Lung (tissue), 12 donors: ENCODE data around the gene NUP188. TPM values are rescaled to one million over a fixed set of nuclear protein-coding genes. Genes with fewer than 3 reads are reported as not detected.

Experiments used
- ATAC-seq: fragments of 200-7000 bp; cut with Tn5 transposase; one replicate; pipeline ENCODE4 v1.9.1; 2020; ENCODE audit warnings: moderate number of reproducible peaks; ENCODE audit not compliant: insufficient read depth, low FRiP score
- DNase-seq, 3 donors: peaks; one replicate each; pipeline ENCODE4 v3.0.0-alpha.2; 2013 to 2017
- H3K27ac ChIP-seq, 2 donors: one replicate each; pipeline ENCODE4 v1.5.1; 2013; ENCODE audit warnings: mild to moderate bottlenecking in 2 of 2, moderate library complexity in 2 of 2, control low read depth in 1 of 2, inconsistent platforms in 1 of 2, low read depth in 1 of 2, low read length in 1 of 2
- H3K27me3 ChIP-seq, 3 donors: one replicate each; pipeline ENCODE4 v1.5.1; 2013; ENCODE audit warnings: low read length in 2 of 3; ENCODE audit not compliant: control insufficient read depth in 3 of 3, insufficient read depth in 3 of 3
- H3K36me3 ChIP-seq, 4 donors: one replicate each; pipeline ENCODE4 v1.5.1; 2013; ENCODE audit warnings: low read length in 4 of 4, mild to moderate bottlenecking in 1 of 4, moderate library complexity in 1 of 4; ENCODE audit not compliant: control insufficient read depth in 4 of 4, insufficient read depth in 4 of 4
- H3K4me1 ChIP-seq, 5 donors: one replicate each; pipeline ENCODE4 v1.5.1; 2013; ENCODE audit warnings: low read length in 5 of 5, mild to moderate bottlenecking in 2 of 5, moderate library complexity in 1 of 5; ENCODE audit not compliant: control insufficient read depth in 5 of 5, insufficient read depth in 5 of 5
- H3K4me3 ChIP-seq: one replicate; pipeline ENCODE4 v1.5.1; 2013; ENCODE audit warnings: mild to moderate bottlenecking, control low read depth, moderate library complexity
- H3K9ac ChIP-seq, 2 donors: one replicate each; pipeline ENCODE4 v1.5.1; 2013; ENCODE audit warnings: low read length in 2 of 2, control low read depth in 1 of 2; ENCODE audit not compliant: insufficient read depth in 1 of 2
- H3K9me3 ChIP-seq, 4 donors: one replicate each; pipeline ENCODE4 v1.5.1; 2013; ENCODE audit warnings: low read length in 3 of 4, mild to moderate bottlenecking in 1 of 4, moderate library complexity in 1 of 4; ENCODE audit not compliant: control insufficient read depth in 4 of 4, insufficient read depth in 3 of 4
- CTCF ChIP-seq: IDR thresholded peaks from 2 replicates; pipeline ENCODE4 v1.5.1; 2012; ENCODE audit warnings: mild to moderate bottlenecking; ENCODE audit errors: control extremely low read depth, extremely low read depth
- WGBS, 2 donors: extraction: QIAGEN DNeasy Blood & Tissue Kit; methylation state at CpG; one replicate each; pipeline ENCODE4 v1.1.7; 2013; 5-methylcytosine and 5-hydroxymethylcytosine counted together
- polyA plus RNA-seq, 2 donors: library from polyadenylated mRNA; stranded (reverse); fragments of 200-250 nt; gene quantifications; one replicate each; pipeline ENCODE4 v1.2.1, GENCODE V29; 2013
- total RNA-seq, 2 donors: library from RNA; depleted of rRNA in 1 of 2; stranded (reverse); fragments of >200 nt in 1 of 2; gene quantifications; one replicate each; pipeline ENCODE4 v1.2.1, GENCODE V29; 2014 to 2021
- donor health status: control.
- donor health status: control.
- donor health status: Bipolar disorder and iron deficiency.
- donor health status: healthy.
- donor health status: DM: yes; HTN: yes; CAD: no.

Gene NUP188
- total and polyA plus RNA-seq, 4 donors = 17.0 to 48.5 (median 32.1) TPM

- no peak for TF ChIP-seq CTCF
- 95 to 97% methylated on average over 19 of the region's 19 CpGs for WGBS, 2 donors
- H3K9me3 ChIP-seq = no peaks in the 10 kb centered on the region
- ATAC-seq (no peak), DNase-seq (no peak)
- no peaks in the 10 kb centered on the region for H3K4me1 ChIP-seq
- peaks cover 5 to 68% (median 12%) of the 10 kb centered on the region in 4 donors for H3K36me3 ChIP-seq
- no peak overlapping the region for H3K4me3 ChIP-seq
- H3K27ac ChIP-seq = no peak overlapping the region
- H3K27me3 ChIP-seq = no peaks in the 10 kb centered on the region
- no peak overlapping the region for H3K9ac ChIP-seq
Observed at GRCh38 chr9:129011170-129011569, 63.7 kb downstream of the NUP188 start.

- no peak for ATAC-seq
- TF ChIP-seq CTCF = no peak
- Histone ChIP-seq H3K4me3 (no peak overlapping the region), H3K36me3 (peaks cover 5 to 63% (median 9%) of the 10 kb centered on the region in 4 donors), H3K9ac (no peak overlapping the region), H3K27ac (no peak overlapping the region), H3K27me3 (no peaks in the 10 kb centered on the region), H3K9me3 (no peaks in the 10 kb centered on the region), H3K4me1 (no peaks in the 10 kb centered on the region)
- DNase-seq = no peak
- 91 to 94% methylated on average over 11 of the region's 11 CpGs for WGBS, 2 donors
Observed at GRCh38 chr9:129011761-129012181, 64.3 kb downstream of the NUP188 start.

- Histone ChIP-seq H3K27ac (no peak overlapping the region), H3K36me3 (peaks cover 5 to 60% (median 9%) of the 10 kb centered on the region in 4 donors)
- WGBS, 2 donors = 91 to 97% methylated on average over 7 of the region's 7 CpGs
Observed at GRCh38 chr9:129012343-129012742, 64.8 kb downstream of the NUP188 start.

More at GRCh38 chr9:129012343-129012742, 64.8 kb downstream of the NUP188 start:
- no peak overlapping the region for H3K4me3 ChIP-seq
- H3K9ac ChIP-seq = no peak overlapping the region
- TF ChIP-seq CTCF = no peak
- no peak for DNase-seq
- no peaks in the 10 kb centered on the region for H3K4me1 ChIP-seq
- ATAC-seq = no peak
- H3K9me3 ChIP-seq = no peaks in the 10 kb centered on the region
- no peaks in the 10 kb centered on the region for H3K27me3 ChIP-seq
